ENCODE measurements around the gene VWA5A.
"Not testable (repeated sequence)": the region's sequence is repeated elsewhere in the genome, so short reads cannot be mapped to it uniquely, and the experiment has no call there.

The VWA5A gene

GRCh38 chr11:124093330-124093729 is 21.9 kb upstream of the VWA5A start:
- DNase-seq, result no peak

GRCh38 chr11:124094731-124095130 is 20.5 kb upstream of the VWA5A start:
- no peak for DNase-seq

GRCh38 chr11:124096364-124096763 is 18.9 kb upstream of the VWA5A start:
- no peak for DNase-seq

GRCh38 chr11:124098141-124098540 is 17.1 kb upstream of the VWA5A start:
- DNase-seq, result no peak

- DNase-seq, result no peak
Observed at GRCh38 chr11:124101737-124102136, 13.5 kb upstream of the VWA5A start.

- DNase-seq, result no peak
Observed at GRCh38 chr11:124108156-124108555, 7.1 kb upstream of the VWA5A start.

- no peak for DNase-seq
Observed at GRCh38 chr11:124109377-124109776, 5.9 kb upstream of the VWA5A start.

GRCh38 chr11:124110201-124110600 is 5.0 kb upstream of the VWA5A start:
- no peak for DNase-seq

- no peak for DNase-seq
Observed at GRCh38 chr11:124113890-124114289, 1.4 kb upstream of the VWA5A start.

- no peak for DNase-seq
Observed at GRCh38 chr11:124115782-124116616, 749 bp downstream of the VWA5A start.

- no peak for DNase-seq
Observed at GRCh38 chr11:124119103-124119502, 3.9 kb downstream of the VWA5A start.

- no peak for DNase-seq
Observed at GRCh38 chr11:124120891-124121290, 5.6 kb downstream of the VWA5A start.

- no peak for DNase-seq
Observed at GRCh38 chr11:124122123-124122522, 6.9 kb downstream of the VWA5A start.

GRCh38 chr11:124123622-124124021 is 8.4 kb downstream of the VWA5A start:
- no peak for DNase-seq

- not testable (repeated sequence) for DNase-seq
Observed at GRCh38 chr11:124127134-124127533, 11.9 kb downstream of the VWA5A start.

- no peak for DNase-seq
Observed at GRCh38 chr11:124143034-124143433, 27.8 kb downstream of the VWA5A start.

- DNase-seq, result no peak
Observed at GRCh38 chr11:124147951-124148350, 32.7 kb downstream of the VWA5A start.

GRCh38 chr11:124150684-124151083 is 35.4 kb downstream of the VWA5A start:
- DNase-seq, result no peak

- DNase-seq, result no peak
Observed at GRCh38 chr11:124152770-124153407, 37.6 kb downstream of the VWA5A start.

GRCh38 chr11:124153821-124154220 is 38.6 kb downstream of the VWA5A start:
- no peak for DNase-seq

GRCh38 chr11:124159481-124159880 is 44.2 kb downstream of the VWA5A start:
- DNase-seq, result no peak

GRCh38 chr11:124160986-124161385 is 45.7 kb downstream of the VWA5A start:
- no peak for DNase-seq

GRCh38 chr11:124167826-124168231 is 52.6 kb downstream of the VWA5A start:
- DNase-seq, result no peak

GRCh38 chr11:124168796-124169195 is 53.5 kb downstream of the VWA5A start:
- no peak for DNase-seq

Measured in effector CD4-positive, alpha-beta T cell (primary cell).